DMS53 treated with DMSO at 0.1 percent for 48 hours (cell line): ENCODE measurements around the gene SPEF1.
A peak's percentile ranks its signal among the peaks of the same experiment; 100 is the strongest.
"Not testable (repeated sequence)": the region's sequence is repeated elsewhere in the genome, so short reads cannot be mapped to it uniquely, and the experiment has no call there.

ENCODE experiments used
- DNase-seq: peaks from one replicate; lab custom pipeline; 2025; ENCODE audit not compliant: unreplicated experiment; lab: John Stamatoyannopoulos, UW

The SPEF1 gene

GRCh38 chr20:3781153-3781910, at the start of gene SPEF1:
Gene SPEF1, minus strand, starts transcription at chr20:3781448. Its CDS starts 161 bp downstream, at chr20:3781287.
- DNase-seq, result peak; percentile 94

GRCh38 chr20:3829891-3830290, 48.6 kb upstream of the SPEF1 start:
- not testable (repeated sequence) for DNase-seq

GRCh38 chr20:3828798-3829197, 47.5 kb upstream of the SPEF1 start:
- DNase-seq, result no peak

GRCh38 chr20:3826420-3826819, 45.2 kb upstream of the SPEF1 start:
- DNase-seq, result no peak

- DNase-seq, result no peak
Observed at GRCh38 chr20:3825526-3825925, 44.3 kb upstream of the SPEF1 start.

- DNase-seq, result no peak
Observed at GRCh38 chr20:3823881-3824280, 42.6 kb upstream of the SPEF1 start.

- DNase-seq, result no peak
Observed at GRCh38 chr20:3821996-3822395, 40.7 kb upstream of the SPEF1 start.

- no peak for DNase-seq
Observed at GRCh38 chr20:3820901-3821727, 39.9 kb upstream of the SPEF1 start.

- DNase-seq, result peak; percentile 88
Observed at GRCh38 chr20:3820048-3820900, 39.0 kb upstream of the SPEF1 start, which contains the start of gene AP5S1. Gene AP5S1, plus strand, starts transcription at chr20:3820547. Its CDS starts 1,571 bp downstream, at chr20:3822118.

- no peak for DNase-seq
Observed at GRCh38 chr20:3819411-3820047, 38.3 kb upstream of the SPEF1 start.

- DNase-seq, result peak; percentile 88
Observed at GRCh38 chr20:3818155-3819151, 37.2 kb upstream of the SPEF1 start.

GRCh38 chr20:3815703-3816315, 34.6 kb upstream of the SPEF1 start:
- no peak for DNase-seq

- DNase-seq, result no peak
Observed at GRCh38 chr20:3814928-3815495, 33.8 kb upstream of the SPEF1 start.

- no peak for DNase-seq
Observed at GRCh38 chr20:3813848-3814581, 32.8 kb upstream of the SPEF1 start.

- DNase-seq, result no peak
Observed at GRCh38 chr20:3812975-3813847, 32.0 kb upstream of the SPEF1 start.

- DNase-seq, result no peak
Observed at GRCh38 chr20:3812259-3812681, 31.0 kb upstream of the SPEF1 start.
